WI38 (cell line): ENCODE data around the gene OR8B8.

ENCODE experiments used
- H3K4me3 ChIP-seq: 2 replicates; pipeline ENCODE4 v1.5.1; 2011; ENCODE audit warnings: low read depth, mild to moderate bottlenecking, control low read depth, low read length
- TF ChIP-seq, protein P1 (sequence below): IDR thresholded peaks from 2 replicates; pipeline ENCODE4 v1.5.1; 2012; ENCODE audit warnings: low read depth, mild to moderate bottlenecking, control low read depth, low read length

Gene OR8B8

DNA sequence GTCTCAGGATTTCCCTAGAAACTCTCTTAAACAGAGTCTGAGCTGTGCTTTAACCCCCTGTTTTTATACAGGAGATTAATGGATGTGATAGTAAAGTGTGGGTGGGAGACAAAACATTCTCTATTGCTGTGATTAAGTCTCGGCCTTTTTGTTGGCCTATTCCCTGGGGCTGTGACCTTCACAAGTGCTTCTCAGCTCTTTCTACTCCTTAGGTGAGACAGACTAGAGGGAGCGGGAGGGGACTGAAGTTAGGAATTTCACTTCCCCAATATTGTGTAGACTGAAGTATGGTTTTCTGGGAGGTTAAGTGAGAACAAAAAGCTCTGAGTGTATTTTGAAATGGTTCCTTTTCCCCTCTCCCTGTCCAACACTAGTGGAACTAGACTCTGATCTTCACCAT, 29.8 kb upstream of the OR8B8 start:
- TF ChIP-seq, protein P1, sequence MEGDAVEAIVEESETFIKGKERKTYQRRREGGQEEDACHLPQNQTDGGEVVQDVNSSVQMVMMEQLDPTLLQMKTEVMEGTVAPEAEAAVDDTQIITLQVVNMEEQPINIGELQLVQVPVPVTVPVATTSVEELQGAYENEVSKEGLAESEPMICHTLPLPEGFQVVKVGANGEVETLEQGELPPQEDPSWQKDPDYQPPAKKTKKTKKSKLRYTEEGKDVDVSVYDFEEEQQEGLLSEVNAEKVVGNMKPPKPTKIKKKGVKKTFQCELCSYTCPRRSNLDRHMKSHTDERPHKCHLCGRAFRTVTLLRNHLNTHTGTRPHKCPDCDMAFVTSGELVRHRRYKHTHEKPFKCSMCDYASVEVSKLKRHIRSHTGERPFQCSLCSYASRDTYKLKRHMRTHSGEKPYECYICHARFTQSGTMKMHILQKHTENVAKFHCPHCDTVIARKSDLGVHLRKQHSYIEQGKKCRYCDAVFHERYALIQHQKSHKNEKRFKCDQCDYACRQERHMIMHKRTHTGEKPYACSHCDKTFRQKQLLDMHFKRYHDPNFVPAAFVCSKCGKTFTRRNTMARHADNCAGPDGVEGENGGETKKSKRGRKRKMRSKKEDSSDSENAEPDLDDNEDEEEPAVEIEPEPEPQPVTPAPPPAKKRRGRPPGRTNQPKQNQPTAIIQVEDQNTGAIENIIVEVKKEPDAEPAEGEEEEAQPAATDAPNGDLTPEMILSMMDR, result no peak
- no peak overlapping the region for H3K4me3 ChIP-seq

DNA sequence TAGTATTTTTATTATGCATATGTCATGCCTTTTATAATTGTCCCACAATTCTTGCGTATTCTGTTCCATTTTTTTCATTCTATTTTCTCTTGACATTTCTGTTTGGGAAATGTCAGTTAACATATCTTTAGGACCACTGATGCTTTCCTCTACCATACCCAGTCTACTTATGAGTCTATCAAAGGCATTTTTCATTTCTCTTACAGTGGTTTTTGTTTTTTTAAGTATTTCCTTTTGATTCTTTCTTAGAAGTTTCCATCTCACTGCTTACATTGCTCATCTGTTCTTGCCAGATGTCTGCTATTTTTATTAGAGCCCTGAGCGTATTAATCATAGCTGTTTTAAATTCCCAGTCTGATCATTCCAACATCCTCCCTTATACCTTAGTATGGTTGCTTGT, 29.3 kb upstream of the OR8B8 start:
- H3K4me3 ChIP-seq, result no peak overlapping the region
- TF ChIP-seq, protein P1, result no peak

GRCh38 chr11:124474079-124474478, 28.6 kb upstream of the OR8B8 start:
- no peak overlapping the region for H3K4me3 ChIP-seq
- TF ChIP-seq, protein P1, result no peak

DNA sequence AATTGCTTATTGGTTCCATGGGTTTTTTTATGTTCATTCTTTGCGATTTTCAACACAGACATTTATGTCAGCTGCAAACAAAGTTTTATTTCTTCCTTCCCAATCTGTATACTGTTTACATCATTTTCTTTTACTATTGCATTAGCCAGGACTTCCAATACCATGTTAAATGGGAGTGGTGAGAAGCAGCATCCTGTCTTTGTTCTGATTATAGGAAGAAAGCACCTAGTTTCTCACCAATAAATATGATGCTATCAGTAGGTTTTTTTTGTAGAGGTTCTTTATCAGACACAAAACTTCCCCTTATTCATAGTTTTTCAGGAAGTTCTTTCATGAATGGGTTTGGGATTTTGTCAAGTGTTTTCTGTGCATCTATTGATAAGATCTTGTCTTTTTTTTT, 28.0 kb upstream of the OR8B8 start:
- TF ChIP-seq, protein P1, result no peak
- no peak overlapping the region for H3K4me3 ChIP-seq

- TF ChIP-seq, protein P1, result no peak
- H3K4me3 ChIP-seq, result no peak overlapping the region
Observed at GRCh38 chr11:124470561-124471227, 25.2 kb upstream of the OR8B8 start.

DNA sequence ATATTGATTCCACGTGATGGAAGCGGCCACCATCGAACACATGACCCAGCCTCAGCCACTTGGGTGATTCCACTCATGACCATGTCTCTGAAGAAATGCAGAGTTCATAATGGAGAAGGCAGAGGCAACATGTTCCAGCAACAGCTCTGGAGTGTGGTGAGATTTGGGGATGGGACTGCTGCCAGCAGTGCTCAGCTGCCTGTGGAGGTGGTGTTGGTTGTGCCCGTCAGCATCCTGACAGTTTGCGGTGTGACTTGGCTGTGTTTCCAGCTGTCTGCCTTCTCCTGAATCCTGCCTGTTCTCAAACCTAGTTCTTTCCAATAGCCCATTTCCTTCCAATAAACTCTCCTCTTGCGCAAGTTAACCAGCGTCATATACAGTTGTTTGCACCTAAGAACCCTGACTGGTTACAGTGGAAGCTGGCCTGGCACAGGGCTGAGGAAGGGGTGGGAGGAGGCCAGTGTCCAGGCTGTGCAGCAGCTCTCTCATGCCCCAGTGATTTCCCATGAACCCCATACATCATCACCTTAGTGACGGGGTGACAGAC, 22.0 kb upstream of the OR8B8 start:
- H3K4me3 ChIP-seq, result no peak overlapping the region
- TF ChIP-seq, protein P1, result no peak

- TF ChIP-seq, protein P1, result no peak
- H3K4me3 ChIP-seq, result no peak overlapping the region
Observed at GRCh38 chr11:124465368-124465767, 19.9 kb upstream of the OR8B8 start.
